H9 (cell line): Measurements from ENCODE around the gene CDH23. TPM values are rescaled to one million over a fixed set of nuclear protein-coding genes. Genes with fewer than 3 reads are reported as not detected.

Experiments used
- DNase-seq: peaks from one replicate; pipeline ENCODE4 v3.0.0-alpha.2; 2017
- H2AFZ ChIP-seq: one replicate; pipeline ENCODE4 v1.6.1; 2013; ENCODE audit warnings: mild to moderate bottlenecking, low read length, control low read depth, moderate library complexity
- H2AK5ac ChIP-seq: 2 replicates; pipeline ENCODE4 v1.6.1; 2013; ENCODE audit warnings: low read length, control low read depth, mixed read lengths; ENCODE audit not compliant: insufficient read length
- H2BK120ac ChIP-seq: one replicate; pipeline ENCODE4 v1.6.1; 2013; ENCODE audit warnings: low read depth, mild to moderate bottlenecking, low read length, control low read depth, inconsistent platforms; ENCODE audit not compliant: poor library complexity, severe bottlenecking
- H2BK12ac ChIP-seq: 2 replicates; pipeline ENCODE4 v1.6.1; 2013; ENCODE audit warnings: low read length, control low read depth, mixed read lengths, low read depth; ENCODE audit not compliant: insufficient read length
- H2BK15ac ChIP-seq: 2 replicates; pipeline ENCODE4 v1.6.1; 2013; ENCODE audit warnings: low read depth, low read length, control low read depth
- H2BK20ac ChIP-seq: one replicate; pipeline ENCODE4 v1.6.1; 2013; ENCODE audit warnings: low read depth, mild to moderate bottlenecking, low read length, control low read depth, inconsistent platforms; ENCODE audit not compliant: poor library complexity, severe bottlenecking
- H2BK5ac ChIP-seq: 2 replicates; pipeline ENCODE4 v1.6.1; 2013; ENCODE audit warnings: low read length, control low read depth, mixed read lengths; ENCODE audit not compliant: insufficient read length
- H3K14ac ChIP-seq: 2 replicates; pipeline ENCODE4 v1.6.1; 2013; ENCODE audit warnings: low read length, control low read depth; ENCODE audit not compliant: insufficient read depth
- H3K18ac ChIP-seq: 2 replicates; pipeline ENCODE4 v1.6.1; 2013; ENCODE audit warnings: low read depth, mild to moderate bottlenecking, mixed read lengths, low read length, control low read depth; ENCODE audit not compliant: insufficient read length
- H3K23ac ChIP-seq: 2 replicates; pipeline ENCODE4 v1.6.1; 2013; ENCODE audit warnings: low read length, control low read depth, mixed read lengths, low read depth; ENCODE audit not compliant: insufficient read length
- H3K23me2 ChIP-seq: 2 replicates; pipeline ENCODE4 v1.6.1; 2013; ENCODE audit warnings: low read depth, mild to moderate bottlenecking, mixed read lengths, low read length, control low read depth; ENCODE audit not compliant: insufficient read length, poor library complexity, severe bottlenecking
- H3K27ac ChIP-seq: 2 replicates; pipeline ENCODE4 v1.5.1; 2013; ENCODE audit warnings: low read length, control low read depth, mixed read lengths, low read depth; ENCODE audit not compliant: insufficient read length
- H3K27me3 ChIP-seq: 2 replicates; pipeline ENCODE4 v1.6.1; 2013; ENCODE audit warnings: low read length, control low read depth, inconsistent platforms; ENCODE audit not compliant: insufficient read depth
- H3K4ac ChIP-seq: 2 replicates; pipeline ENCODE4 v1.6.1; 2013; ENCODE audit warnings: low read depth, mild to moderate bottlenecking, control low read depth, inconsistent platforms, low read length, moderate library complexity
- H3K4me1 ChIP-seq: 2 replicates; pipeline ENCODE4 v1.6.1; 2013; ENCODE audit warnings: low read length, control low read depth, inconsistent platforms; ENCODE audit not compliant: insufficient read depth
- H3K4me2 ChIP-seq: 2 replicates; pipeline ENCODE4 v1.6.1; 2013; ENCODE audit warnings: low read length, control low read depth, mixed read lengths; ENCODE audit not compliant: insufficient read length, insufficient read depth
- H3K56ac ChIP-seq: 2 replicates; pipeline ENCODE4 v1.6.1; 2013; ENCODE audit warnings: low read depth, mild to moderate bottlenecking, mixed read lengths, low read length, control low read depth; ENCODE audit not compliant: insufficient read length
- H3K79me1 ChIP-seq: 2 replicates; pipeline ENCODE4 v1.6.1; 2013; ENCODE audit warnings: low read depth, mild to moderate bottlenecking, moderate library complexity, low read length, control low read depth, inconsistent platforms; ENCODE audit not compliant: insufficient read depth, poor library complexity, severe bottlenecking
- H3K79me2 ChIP-seq: 2 replicates; pipeline ENCODE4 v1.6.1; 2013; ENCODE audit warnings: low read length, control low read depth, inconsistent platforms; ENCODE audit not compliant: insufficient read depth
- H3K9ac ChIP-seq: 2 replicates; pipeline ENCODE4 v1.6.1; 2013; ENCODE audit warnings: low read length, control low read depth, mixed read lengths; ENCODE audit not compliant: insufficient read length; ENCODE audit errors: extremely low read depth
- H3K9me3 ChIP-seq: one replicate; pipeline ENCODE4 v1.6.1; 2013; ENCODE audit warnings: low read depth, low read length, inconsistent platforms; ENCODE audit not compliant: control insufficient read depth
- H3T11ph ChIP-seq: one replicate; pipeline ENCODE4 v1.6.1; 2013; ENCODE audit warnings: mild to moderate bottlenecking, low read length, control low read depth, inconsistent platforms
- H4K20me1 ChIP-seq: one replicate; pipeline ENCODE4 v1.6.1; 2013; ENCODE audit not compliant: control insufficient read depth, insufficient read length, insufficient read depth
- H4K5ac ChIP-seq: 2 replicates; pipeline ENCODE4 v1.6.1; 2013; ENCODE audit warnings: low read depth, mild to moderate bottlenecking, mixed read lengths, low read length, control low read depth; ENCODE audit not compliant: insufficient read length
- H4K8ac ChIP-seq: replicated peaks from 2 replicates; pipeline ENCODE4 v1.6.1; 2013; ENCODE audit warnings: low read length, control low read depth, mixed read lengths, low read depth; ENCODE audit not compliant: insufficient read length
- H4K91ac ChIP-seq: 2 replicates; pipeline ENCODE4 v1.6.1; 2013; ENCODE audit warnings: low read depth, mild to moderate bottlenecking, moderate library complexity, mixed read lengths, low read length, control low read depth; ENCODE audit not compliant: insufficient read length
- H3K27ac Mint-ChIP-seq, 3 experiments: 2 replicates in 2 of 3; 3 replicates in 1 of 3; pipeline ENCODE4 v1.8.0; 2020 to 2021; ENCODE audit warnings: mixed read lengths in 3 of 3, mild to moderate bottlenecking in 1 of 3, moderate library complexity in 1 of 3
- H3K27me3 Mint-ChIP-seq: 2 replicates; pipeline ENCODE4 v1.8.0; 2021; ENCODE audit warnings: low read depth, mild to moderate bottlenecking, moderate library complexity, mixed read lengths
- H3K36me3 Mint-ChIP-seq, 3 experiments: 2 replicates in 2 of 3; 3 replicates in 1 of 3; pipeline ENCODE4 v1.8.0; 2020 to 2021; ENCODE audit warnings: low read depth in 3 of 3, mixed read lengths in 3 of 3; ENCODE audit not compliant: insufficient read depth in 1 of 3
- H3K4me1 Mint-ChIP-seq, 2 experiments: 2 replicates each; pipeline ENCODE4 v1.8.0; 2020; ENCODE audit warnings: mixed read lengths in 2 of 2
- H3K4me3 Mint-ChIP-seq, 2 experiments: 2 replicates in 1 of 2; 3 replicates in 1 of 2; pipeline ENCODE4 v1.8.0; 2020 to 2021; ENCODE audit warnings: mild to moderate bottlenecking in 2 of 2, mixed read lengths in 2 of 2, moderate library complexity in 1 of 2
- H3K9me3 Mint-ChIP-seq, 2 experiments: 2 replicates in 1 of 2; 3 replicates in 1 of 2; pipeline ENCODE4 v1.8.0; 2020; ENCODE audit warnings: mild to moderate bottlenecking in 2 of 2, mixed read lengths in 2 of 2, moderate library complexity in 1 of 2
- WGBS: extraction: QIAGEN DNeasy Blood & Tissue Kit; methylation state at CpG from one replicate; pipeline ENCODE4 v1.1.7; 2013; ENCODE audit warnings: missing lambda C conversion rate, low lambda C conversion rate, mixed read lengths; ENCODE audit not compliant: insufficient read length; ENCODE audit errors: extremely low coverage; 5-methylcytosine and 5-hydroxymethylcytosine counted together
- total RNA-seq: library from RNA; stranded (reverse); gene quantifications from 2 replicates; pipeline ENCODE4 v1.2.1, GENCODE V29; 2021
- TF ChIP-seq, protein P1 (sequence below): fragments of 200-600 bp; sonication (generic); conservative IDR thresholded peaks from 3 replicates; pipeline ENCODE4 v1.8.0; 2021; ENCODE audit warnings: antibody characterized with exemption, mild to moderate bottlenecking

Gene CDH23
- total RNA-seq, 1 experiment from 2014 or later, result 2.1 TPM

DNA sequence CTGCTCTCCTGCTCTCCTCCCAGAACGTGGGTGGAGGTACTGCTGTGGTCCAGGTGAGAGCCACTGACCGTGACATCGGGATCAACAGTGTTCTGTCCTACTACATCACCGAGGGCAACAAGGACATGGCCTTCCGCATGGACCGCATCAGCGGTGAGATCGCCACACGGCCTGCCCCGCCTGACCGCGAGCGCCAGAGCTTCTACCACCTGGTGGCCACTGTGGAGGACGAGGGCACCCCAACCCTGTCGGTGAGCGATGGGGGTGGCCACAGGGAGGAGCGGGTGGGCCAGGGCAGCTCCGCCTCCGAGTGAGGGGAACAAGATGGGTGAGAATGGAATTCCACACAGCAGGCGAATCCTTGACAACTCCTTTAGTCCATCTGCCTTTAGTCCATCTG is 345.0 kb downstream of the CDH23 start:
- Histone ChIP-seq H3K56ac (no peak overlapping the region), H3K14ac (no peak overlapping the region), H2BK120ac (no peak overlapping the region), H2BK20ac (no peak overlapping the region), H2BK5ac (no peak overlapping the region), H2AK5ac (no peak overlapping the region), H3K27me3 (no peaks in the 10 kb centered on the region), H3K4ac (no peak overlapping the region), H3K4me1 (no peaks in the 10 kb centered on the region; the same call in 1 of the 2 replicates), H3K23me2 (no peaks in the 10 kb centered on the region), H3K79me1 (no peaks in the 10 kb centered on the region), H3K9me3 (no peaks in the 10 kb centered on the region), H2BK12ac (no peak overlapping the region), H4K91ac (no peak overlapping the region), H3K23ac (no peak overlapping the region), H2BK15ac (no peak overlapping the region), H3K79me2 (no peaks in the 10 kb centered on the region), H3K27ac (no peak overlapping the region), H3K18ac (no peak overlapping the region), H3K9ac (no peak overlapping the region), H2AFZ (no peak overlapping the region), H4K5ac (no peak overlapping the region), H4K8ac (no peak overlapping the region), H3T11ph (no peak overlapping the region), H4K20me1 (no peaks in the 10 kb centered on the region), H3K4me2 (no peak overlapping the region)
- no peak overlapping the region; a peak in 2 of 5 replicates for H3K4me3 Mint-ChIP-seq
- H3K36me3 Mint-ChIP-seq, result 0 out of 7 replicates have a peak, but pooled peaks cover 0 to 4% (median 0%) of the 10 kb centered on the region in 3 experiments
- DNase-seq, result no peak
- peaks cover 11 to 12% of the 10 kb centered on the region in 2 experiments for H3K4me1 Mint-ChIP-seq
- H3K9me3 Mint-ChIP-seq, result peaks cover 0 to 4% of the 10 kb centered on the region in 2 experiments; a peak in 1 of 5 replicates
- TF ChIP-seq, protein P1, sequence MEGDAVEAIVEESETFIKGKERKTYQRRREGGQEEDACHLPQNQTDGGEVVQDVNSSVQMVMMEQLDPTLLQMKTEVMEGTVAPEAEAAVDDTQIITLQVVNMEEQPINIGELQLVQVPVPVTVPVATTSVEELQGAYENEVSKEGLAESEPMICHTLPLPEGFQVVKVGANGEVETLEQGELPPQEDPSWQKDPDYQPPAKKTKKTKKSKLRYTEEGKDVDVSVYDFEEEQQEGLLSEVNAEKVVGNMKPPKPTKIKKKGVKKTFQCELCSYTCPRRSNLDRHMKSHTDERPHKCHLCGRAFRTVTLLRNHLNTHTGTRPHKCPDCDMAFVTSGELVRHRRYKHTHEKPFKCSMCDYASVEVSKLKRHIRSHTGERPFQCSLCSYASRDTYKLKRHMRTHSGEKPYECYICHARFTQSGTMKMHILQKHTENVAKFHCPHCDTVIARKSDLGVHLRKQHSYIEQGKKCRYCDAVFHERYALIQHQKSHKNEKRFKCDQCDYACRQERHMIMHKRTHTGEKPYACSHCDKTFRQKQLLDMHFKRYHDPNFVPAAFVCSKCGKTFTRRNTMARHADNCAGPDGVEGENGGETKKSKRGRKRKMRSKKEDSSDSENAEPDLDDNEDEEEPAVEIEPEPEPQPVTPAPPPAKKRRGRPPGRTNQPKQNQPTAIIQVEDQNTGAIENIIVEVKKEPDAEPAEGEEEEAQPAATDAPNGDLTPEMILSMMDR, result no peak
- no peak overlapping the region for H3K27ac Mint-ChIP-seq
- no CpG with 5 or more reads among the region's 20 CpGs for WGBS
- peaks cover 2% of the 10 kb centered on the region for H3K27me3 Mint-ChIP-seq
